Measurements from ENCODE around the gene SMPD2.

GRCh38 chr6:109446541-109446940, 6.0 kb downstream of the SMPD2 start:
- TF ChIP-seq CTCF (IDR thresholded peaks at IDR 0.05) (no peak), EP300 (IDR thresholded peaks at IDR 0.05) (no peak), POLR2A (IDR thresholded peaks at IDR 0.05) (no peak), POLR2AphosphoS5 (IDR thresholded peaks at IDR 0.05) (no peak)

Measured in upper lobe of left lung (tissue), 4 donors.